ENCODE measurements around the gene MYO1D.

DNA sequence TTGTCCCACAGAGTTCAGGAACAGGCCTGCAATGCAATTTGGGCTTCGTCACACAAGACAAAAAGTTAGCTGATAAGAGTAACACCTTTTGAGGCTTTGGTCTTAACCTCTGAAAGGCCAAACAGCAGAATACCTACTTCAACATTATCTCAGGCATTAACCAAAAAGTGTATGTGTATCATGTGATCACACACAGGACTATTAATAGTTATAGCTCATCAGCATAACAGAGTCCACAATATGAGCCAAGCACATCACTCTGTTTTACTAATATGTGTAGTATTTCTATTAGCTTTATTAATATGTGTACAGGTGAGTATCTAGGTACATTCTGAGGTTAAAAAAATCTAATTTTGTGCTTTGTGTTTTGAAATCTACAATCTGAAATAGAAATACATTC lies 30.8 kb downstream of the MYO1D start:
- no peak for TF ChIP-seq CTCF (IDR thresholded peaks at IDR 0.05)
- no peak for TF ChIP-seq E2F1 (CRISPR knock-in tag; IDR thresholded peaks at IDR 0.05)
- TF ChIP-seq FOXP4 (CRISPR knock-in tag; IDR thresholded peaks at IDR 0.05), result no peak
- TF ChIP-seq USF1 (CRISPR knock-in tag; IDR thresholded peaks at IDR 0.05), result no peak
- TF ChIP-seq SP1 (CRISPR knock-in tag; conservative IDR thresholded peaks at IDR 0.05), result no peak
- TF ChIP-seq, protein P1, sequence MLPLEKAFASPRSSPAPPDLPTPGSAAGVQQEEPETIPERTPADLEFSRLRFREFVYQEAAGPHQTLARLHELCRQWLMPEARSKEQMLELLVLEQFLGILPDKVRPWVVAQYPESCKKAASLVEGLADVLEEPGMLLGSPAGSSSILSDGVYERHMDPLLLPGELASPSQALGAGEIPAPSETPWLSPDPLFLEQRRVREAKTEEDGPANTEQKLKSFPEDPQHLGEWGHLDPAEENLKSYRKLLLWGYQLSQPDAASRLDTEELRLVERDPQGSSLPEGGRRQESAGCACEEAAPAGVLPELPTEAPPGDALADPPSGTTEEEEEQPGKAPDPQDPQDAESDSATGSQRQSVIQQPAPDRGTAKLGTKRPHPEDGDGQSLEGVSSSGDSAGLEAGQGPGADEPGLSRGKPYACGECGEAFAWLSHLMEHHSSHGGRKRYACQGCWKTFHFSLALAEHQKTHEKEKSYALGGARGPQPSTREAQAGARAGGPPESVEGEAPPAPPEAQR (CRISPR knock-in tag; IDR thresholded peaks at IDR 0.05), result no peak
- no peak for TF ChIP-seq ZNF138 (CRISPR knock-in tag; conservative IDR thresholded peaks at IDR 0.05)
- TF ChIP-seq, protein P2, sequence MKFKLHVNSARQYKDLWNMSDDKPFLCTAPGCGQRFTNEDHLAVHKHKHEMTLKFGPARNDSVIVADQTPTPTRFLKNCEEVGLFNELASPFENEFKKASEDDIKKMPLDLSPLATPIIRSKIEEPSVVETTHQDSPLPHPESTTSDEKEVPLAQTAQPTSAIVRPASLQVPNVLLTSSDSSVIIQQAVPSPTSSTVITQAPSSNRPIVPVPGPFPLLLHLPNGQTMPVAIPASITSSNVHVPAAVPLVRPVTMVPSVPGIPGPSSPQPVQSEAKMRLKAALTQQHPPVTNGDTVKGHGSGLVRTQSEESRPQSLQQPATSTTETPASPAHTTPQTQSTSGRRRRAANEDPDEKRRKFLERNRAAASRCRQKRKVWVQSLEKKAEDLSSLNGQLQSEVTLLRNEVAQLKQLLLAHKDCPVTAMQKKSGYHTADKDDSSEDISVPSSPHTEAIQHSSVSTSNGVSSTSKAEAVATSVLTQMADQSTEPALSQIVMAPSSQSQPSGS (CRISPR knock-in tag; IDR thresholded peaks at IDR 0.05; ENCODE audit: borderline replicate concordance, low read depth), result no peak
- TF ChIP-seq, protein P3, sequence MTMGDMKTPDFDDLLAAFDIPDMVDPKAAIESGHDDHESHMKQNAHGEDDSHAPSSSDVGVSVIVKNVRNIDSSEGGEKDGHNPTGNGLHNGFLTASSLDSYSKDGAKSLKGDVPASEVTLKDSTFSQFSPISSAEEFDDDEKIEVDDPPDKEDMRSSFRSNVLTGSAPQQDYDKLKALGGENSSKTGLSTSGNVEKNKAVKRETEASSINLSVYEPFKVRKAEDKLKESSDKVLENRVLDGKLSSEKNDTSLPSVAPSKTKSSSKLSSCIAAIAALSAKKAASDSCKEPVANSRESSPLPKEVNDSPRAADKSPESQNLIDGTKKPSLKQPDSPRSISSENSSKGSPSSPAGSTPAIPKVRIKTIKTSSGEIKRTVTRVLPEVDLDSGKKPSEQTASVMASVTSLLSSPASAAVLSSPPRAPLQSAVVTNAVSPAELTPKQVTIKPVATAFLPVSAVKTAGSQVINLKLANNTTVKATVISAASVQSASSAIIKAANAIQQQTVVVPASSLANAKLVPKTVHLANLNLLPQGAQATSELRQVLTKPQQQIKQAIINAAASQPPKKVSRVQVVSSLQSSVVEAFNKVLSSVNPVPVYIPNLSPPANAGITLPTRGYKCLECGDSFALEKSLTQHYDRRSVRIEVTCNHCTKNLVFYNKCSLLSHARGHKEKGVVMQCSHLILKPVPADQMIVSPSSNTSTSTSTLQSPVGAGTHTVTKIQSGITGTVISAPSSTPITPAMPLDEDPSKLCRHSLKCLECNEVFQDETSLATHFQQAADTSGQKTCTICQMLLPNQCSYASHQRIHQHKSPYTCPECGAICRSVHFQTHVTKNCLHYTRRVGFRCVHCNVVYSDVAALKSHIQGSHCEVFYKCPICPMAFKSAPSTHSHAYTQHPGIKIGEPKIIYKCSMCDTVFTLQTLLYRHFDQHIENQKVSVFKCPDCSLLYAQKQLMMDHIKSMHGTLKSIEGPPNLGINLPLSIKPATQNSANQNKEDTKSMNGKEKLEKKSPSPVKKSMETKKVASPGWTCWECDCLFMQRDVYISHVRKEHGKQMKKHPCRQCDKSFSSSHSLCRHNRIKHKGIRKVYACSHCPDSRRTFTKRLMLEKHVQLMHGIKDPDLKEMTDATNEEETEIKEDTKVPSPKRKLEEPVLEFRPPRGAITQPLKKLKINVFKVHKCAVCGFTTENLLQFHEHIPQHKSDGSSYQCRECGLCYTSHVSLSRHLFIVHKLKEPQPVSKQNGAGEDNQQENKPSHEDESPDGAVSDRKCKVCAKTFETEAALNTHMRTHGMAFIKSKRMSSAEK (CRISPR knock-in tag; IDR thresholded peaks at IDR 0.05; ENCODE audit: borderline replicate concordance), result no peak
- no peak for TF ChIP-seq MLX (CRISPR knock-in tag; IDR thresholded peaks at IDR 0.05)
- TF ChIP-seq ESRRA (CRISPR knock-in tag; IDR thresholded peaks at IDR 0.05; ENCODE audit: borderline replicate concordance), result no peak
- TF ChIP-seq SMAD3 (CRISPR knock-in tag; IDR thresholded peaks at IDR 0.05; ENCODE audit: borderline replicate concordance), result no peak
